ENCODE data around the gene PDZRN4. TPM values are rescaled to one million over a fixed set of nuclear protein-coding genes. Genes with fewer than 3 reads are reported as not detected.

Gene PDZRN4
- polyA plus RNA-seq, 1 donor from 2014 or later: 46.7 TPM

- Histone ChIP-seq H3K27me3 (ENCODE audit: insufficient read depth, low read depth, low read length) (no peaks in the 10 kb centered on the region), H3K36me3 (ENCODE audit: insufficient read depth, low read length) (no peaks in the 10 kb centered on the region), H4K20me1 (ENCODE audit: insufficient read depth) (no peaks in the 10 kb centered on the region), H3K9me3 (ENCODE audit: low read length) (no peaks in the 10 kb centered on the region), H3K4me3 (ENCODE audit: low read length) (no peak overlapping the region), H3K79me2 (replicated peaks; ENCODE audit: insufficient read depth, low read length) (no peaks in the 10 kb centered on the region), H3K9ac (ENCODE audit: low read length) (no peak overlapping the region), H3K4me2 (ENCODE audit: low read length) (no peak overlapping the region), H3K27ac (ENCODE audit: low read length) (no peak overlapping the region), H3K9me2 (ENCODE audit: insufficient read depth, low read length) (no peaks in the 10 kb centered on the region), H3F3A (ENCODE audit: insufficient read depth, low read length, poor library complexity, severe bottlenecking) (no peaks in the 10 kb centered on the region), H2AFZ (ENCODE audit: low read depth, low read length) (no peak overlapping the region)
- TF ChIP-seq TAF1 (IDR thresholded peaks at IDR 0.05; ENCODE audit: low read depth) (no peak), SMC3 (conservative IDR thresholded peaks at IDR 0.05; ENCODE audit: poor library complexity) (no peak), EZH2 (IDR thresholded peaks at IDR 0.05; ENCODE audit: borderline replicate concordance, insufficient read depth, low read length, poor library complexity, severe bottlenecking) (no peak), POLR2AphosphoS5 (IDR thresholded peaks at IDR 0.05) (no peak), EP300 (conservative IDR thresholded peaks at IDR 0.05; ENCODE audit: poor library complexity, severe bottlenecking) (no peak)
Measured at GRCh38 chr12:41205070-41205709, 17.1 kb downstream of the PDZRN4 start.

GRCh38 chr12:41206298-41206697 is 18.2 kb downstream of the PDZRN4 start:
- no peak overlapping the region for H3K4me2 ChIP-seq (ENCODE audit: low read length)
- H3K9me2 ChIP-seq (ENCODE audit: insufficient read depth, low read length): no peaks in the 10 kb centered on the region
- no peak overlapping the region for H3K9ac ChIP-seq (ENCODE audit: low read length)
- TF ChIP-seq POLR2AphosphoS5 (IDR thresholded peaks at IDR 0.05): no peak
- TF ChIP-seq SMC3 (conservative IDR thresholded peaks at IDR 0.05; ENCODE audit: poor library complexity): no peak
- no peak for TF ChIP-seq EZH2 (IDR thresholded peaks at IDR 0.05; ENCODE audit: borderline replicate concordance, insufficient read depth, low read length, poor library complexity, severe bottlenecking)
- TF ChIP-seq REST (IDR thresholded peaks at IDR 0.05; ENCODE audit: borderline replicate concordance): no peak
- TF ChIP-seq MXI1 (conservative IDR thresholded peaks at IDR 0.05; ENCODE audit: poor library complexity, severe bottlenecking): no peak
- no peak for TF ChIP-seq TAF1 (IDR thresholded peaks at IDR 0.05; ENCODE audit: low read depth)
- TF ChIP-seq CTCF (IDR thresholded peaks at IDR 0.05; ENCODE audit: poor library complexity, severe bottlenecking): no peak
- TF ChIP-seq EP300 (conservative IDR thresholded peaks at IDR 0.05; ENCODE audit: poor library complexity, severe bottlenecking): no peak
- TF ChIP-seq RAD21 (conservative IDR thresholded peaks at IDR 0.05): no peak
- no peaks in the 10 kb centered on the region for H3K9me3 ChIP-seq (ENCODE audit: low read length)
- no peaks in the 10 kb centered on the region for H3K79me2 ChIP-seq (replicated peaks; ENCODE audit: insufficient read depth, low read length)
- H4K20me1 ChIP-seq (ENCODE audit: insufficient read depth): no peaks in the 10 kb centered on the region
- H3K4me3 ChIP-seq (ENCODE audit: low read length): no peak overlapping the region
- no peaks in the 10 kb centered on the region for H3F3A ChIP-seq (ENCODE audit: insufficient read depth, low read length, poor library complexity, severe bottlenecking)
- H3K36me3 ChIP-seq (ENCODE audit: insufficient read depth, low read length): no peaks in the 10 kb centered on the region
- no peaks in the 10 kb centered on the region for H3K27me3 ChIP-seq (ENCODE audit: insufficient read depth, low read depth, low read length)
- no peak overlapping the region for H2AFZ ChIP-seq (ENCODE audit: low read depth, low read length)
- H3K27ac ChIP-seq (ENCODE audit: low read length): no peak overlapping the region
